HFFc6 (cell line): Measurements from ENCODE around the gene ENPP1. TPM values are rescaled to one million over a fixed set of nuclear protein-coding genes. Genes with fewer than 3 reads are reported as not detected.
"Not testable (repeated sequence)": the region's sequence is repeated elsewhere in the genome, so short reads cannot be mapped to it uniquely, and the experiment has no call there.

Experiments used
- DNase-seq: peaks from one replicate; pipeline ENCODE4 v3.0.0-alpha.2; 2018
- H3K27ac Mint-ChIP-seq: 2 replicates; pipeline ENCODE4 v1.8.0; 2020; ENCODE audit warnings: mild to moderate bottlenecking, mixed read lengths
- H3K27me3 Mint-ChIP-seq: 2 replicates; pipeline ENCODE4 v1.8.0; 2021; ENCODE audit warnings: mild to moderate bottlenecking, moderate library complexity, mixed read lengths; ENCODE audit not compliant: insufficient read depth
- H3K36me3 Mint-ChIP-seq: 2 replicates; pipeline ENCODE4 v1.8.0; 2021; ENCODE audit warnings: low read depth, mixed read lengths
- H3K4me1 Mint-ChIP-seq: 2 replicates; pipeline ENCODE4 v1.8.0; 2020; ENCODE audit warnings: low read depth, mixed read lengths
- H3K4me3 Mint-ChIP-seq: 2 replicates; pipeline ENCODE4 v1.8.0; 2020; ENCODE audit warnings: mild to moderate bottlenecking, moderate library complexity, mixed read lengths
- H3K9me3 Mint-ChIP-seq: 2 replicates; pipeline ENCODE4 v1.8.0; 2020; ENCODE audit warnings: mild to moderate bottlenecking, mixed read lengths
- total RNA-seq, 6 experiments: library from RNA; stranded (reverse); fragmentation: NEBNext Ultra II Directional; extraction: Animal tissue kit (Norgen Biotek cat#: 25700); gene quantifications; 2 replicates in 1 of 6; 3 replicates in 5 of 6; pipeline ENCODE4 v1.2.3, GENCODE V29; 2021
- TF ChIP-seq, protein P1 (sequence below): fragments of 200-600 bp; sonication (generic); IDR thresholded peaks from 2 replicates; pipeline ENCODE4 v1.5.0; 2021; ENCODE audit warnings: antibody characterized with exemption, mild to moderate bottlenecking

ENPP1 gene
- total RNA-seq, 6 experiments from 2014 or later: 30.1 to 39.5 (median 36.3) TPM

DNA sequence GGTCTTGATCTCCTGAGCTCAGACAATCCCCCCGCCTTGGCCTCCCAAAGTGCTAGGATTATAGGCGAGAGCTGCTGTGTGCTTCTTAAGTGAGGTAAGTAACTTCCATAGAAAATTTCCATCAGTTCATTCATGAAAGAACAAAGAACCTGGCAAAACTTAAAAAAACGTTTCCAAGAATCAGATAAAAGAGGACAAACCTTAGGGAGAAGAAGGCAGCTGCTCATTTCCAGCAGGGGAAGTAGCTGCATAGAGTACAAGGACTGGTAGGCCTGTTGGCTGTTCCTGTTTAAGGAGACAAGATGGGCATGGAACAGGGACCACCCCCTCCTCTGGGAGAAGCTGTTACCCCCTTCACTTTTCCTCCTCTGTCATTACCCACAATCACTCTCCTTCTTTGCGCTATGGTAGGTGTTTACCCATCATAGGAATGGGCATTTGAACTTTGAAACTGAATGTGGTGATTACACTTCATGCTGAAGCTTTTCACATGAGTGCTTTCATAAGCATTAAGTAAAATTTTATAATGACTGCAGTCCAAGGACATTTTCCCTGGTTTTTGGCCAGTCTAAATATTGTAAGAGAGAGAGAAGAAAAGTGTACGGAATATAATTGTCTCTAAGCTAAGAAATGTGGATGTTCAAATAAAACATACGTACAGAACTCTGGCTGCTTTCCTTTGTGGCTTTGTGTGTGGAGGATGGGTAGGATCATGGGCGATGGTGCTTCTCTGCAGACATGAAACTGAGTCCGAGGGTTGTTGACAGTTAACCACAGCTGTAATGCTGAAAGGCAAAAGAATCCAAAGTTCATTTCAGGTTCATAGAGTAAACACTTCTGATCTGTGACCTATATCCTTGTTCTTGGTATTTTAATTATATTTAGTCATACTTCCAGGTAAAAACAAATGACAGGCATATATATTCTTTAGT is 86.9 kb downstream of the ENPP1 start:
- Mint-ChIP-seq H3K36me3 (peaks cover 31% of the 10 kb centered on the region), H3K27ac (no peak overlapping the region), H3K4me1 (no peaks in the 10 kb centered on the region), H3K9me3 (peaks cover 17% of the 10 kb centered on the region), H3K27me3 (peaks cover 4% of the 10 kb centered on the region; the same call in 1 of the 2 replicates), H3K4me3 (no peak overlapping the region)
- TF ChIP-seq, protein P1, sequence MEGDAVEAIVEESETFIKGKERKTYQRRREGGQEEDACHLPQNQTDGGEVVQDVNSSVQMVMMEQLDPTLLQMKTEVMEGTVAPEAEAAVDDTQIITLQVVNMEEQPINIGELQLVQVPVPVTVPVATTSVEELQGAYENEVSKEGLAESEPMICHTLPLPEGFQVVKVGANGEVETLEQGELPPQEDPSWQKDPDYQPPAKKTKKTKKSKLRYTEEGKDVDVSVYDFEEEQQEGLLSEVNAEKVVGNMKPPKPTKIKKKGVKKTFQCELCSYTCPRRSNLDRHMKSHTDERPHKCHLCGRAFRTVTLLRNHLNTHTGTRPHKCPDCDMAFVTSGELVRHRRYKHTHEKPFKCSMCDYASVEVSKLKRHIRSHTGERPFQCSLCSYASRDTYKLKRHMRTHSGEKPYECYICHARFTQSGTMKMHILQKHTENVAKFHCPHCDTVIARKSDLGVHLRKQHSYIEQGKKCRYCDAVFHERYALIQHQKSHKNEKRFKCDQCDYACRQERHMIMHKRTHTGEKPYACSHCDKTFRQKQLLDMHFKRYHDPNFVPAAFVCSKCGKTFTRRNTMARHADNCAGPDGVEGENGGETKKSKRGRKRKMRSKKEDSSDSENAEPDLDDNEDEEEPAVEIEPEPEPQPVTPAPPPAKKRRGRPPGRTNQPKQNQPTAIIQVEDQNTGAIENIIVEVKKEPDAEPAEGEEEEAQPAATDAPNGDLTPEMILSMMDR: no peak
- DNase-seq: no peak

DNA sequence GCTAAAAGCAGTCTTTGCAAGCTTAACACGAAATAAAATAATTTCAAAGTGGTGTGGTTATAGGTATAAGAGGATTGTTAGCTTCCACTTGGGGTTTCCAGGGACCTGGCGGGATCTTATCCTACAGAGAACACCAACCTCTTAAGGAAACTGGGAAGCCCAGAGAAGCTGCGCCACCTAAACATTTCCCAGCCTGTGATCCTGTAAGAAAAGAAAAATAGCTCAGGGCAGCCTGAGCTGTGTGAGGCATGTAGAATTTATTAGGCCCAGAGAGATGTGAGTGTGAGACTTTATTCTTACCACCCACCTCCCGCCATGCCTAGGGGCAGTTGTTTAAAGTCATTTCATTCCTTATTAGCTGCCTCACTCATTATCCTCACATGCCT is 89.2 kb downstream of the ENPP1 start:
- no peaks in the 10 kb centered on the region for H3K4me1 Mint-ChIP-seq

DNA sequence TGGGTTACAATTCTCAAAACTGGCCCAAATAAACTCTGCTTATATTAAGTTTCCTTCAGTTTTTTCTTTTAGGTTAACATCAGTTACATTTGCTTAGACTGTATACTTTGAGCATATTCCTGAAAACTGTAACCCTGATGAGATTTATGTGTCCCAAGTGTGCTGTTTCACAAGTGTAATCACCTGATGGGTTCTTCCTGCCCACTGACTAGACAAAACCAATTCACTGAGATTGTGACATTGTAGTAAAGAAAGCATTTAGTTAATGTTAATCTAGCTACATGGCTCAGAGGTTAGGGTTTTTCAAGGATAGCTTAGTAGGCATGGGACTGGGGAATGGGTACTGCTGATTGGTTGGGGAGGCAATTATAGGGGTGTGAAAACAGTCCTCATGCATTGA is 89.8 kb downstream of the ENPP1 start:
- DNase-seq: no peak
- Mint-ChIP-seq H3K27me3 (peaks cover 6% of the 10 kb centered on the region; the same call in 1 of the 2 replicates), H3K27ac (no peak overlapping the region), H3K4me1 (no peaks in the 10 kb centered on the region), H3K36me3 (peaks cover 28% of the 10 kb centered on the region), H3K4me3 (no peak overlapping the region), H3K9me3 (peaks cover 17% of the 10 kb centered on the region)
- TF ChIP-seq, protein P1: no peak

More for the DNA sequence above, 89.2 kb downstream of the ENPP1 start:
- peaks cover 28% of the 10 kb centered on the region for H3K36me3 Mint-ChIP-seq
- DNase-seq: no peak
- no peak overlapping the region for H3K4me3 Mint-ChIP-seq
- TF ChIP-seq, protein P1: no peak
- peaks cover 17% of the 10 kb centered on the region for H3K9me3 Mint-ChIP-seq
- H3K27ac Mint-ChIP-seq: no peak overlapping the region
- peaks cover 4% of the 10 kb centered on the region; the same call in 1 of the 2 replicates for H3K27me3 Mint-ChIP-seq

DNA sequence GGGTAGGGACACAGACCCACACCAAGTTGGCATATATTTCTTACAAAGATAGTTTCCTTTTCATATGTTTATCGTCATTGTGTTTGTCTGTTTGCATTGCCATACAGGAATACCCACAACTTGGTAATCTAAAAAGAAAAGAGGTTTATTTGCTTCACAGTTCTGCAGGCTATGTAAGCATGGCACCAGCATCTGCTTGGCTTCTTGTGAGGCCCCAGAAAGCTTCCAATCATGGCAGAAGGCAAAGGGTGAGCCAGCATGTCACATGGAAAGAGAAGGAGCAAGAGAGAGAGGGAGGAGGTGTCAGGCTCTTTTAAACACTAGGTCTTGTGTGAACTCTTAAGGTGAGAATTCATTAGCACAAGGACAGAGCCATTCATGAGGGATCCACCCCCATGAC is 90.9 kb downstream of the ENPP1 start:
- TF ChIP-seq, protein P1: no peak
- Mint-ChIP-seq H3K27me3 (peaks cover 7% of the 10 kb centered on the region; the same call in 1 of the 2 replicates), H3K27ac (no peak overlapping the region), H3K4me3 (no peak overlapping the region), H3K4me1 (no peaks in the 10 kb centered on the region), H3K9me3 (peaks cover 17% of the 10 kb centered on the region), H3K36me3 (peaks cover 28% of the 10 kb centered on the region)
- DNase-seq: no peak

DNA sequence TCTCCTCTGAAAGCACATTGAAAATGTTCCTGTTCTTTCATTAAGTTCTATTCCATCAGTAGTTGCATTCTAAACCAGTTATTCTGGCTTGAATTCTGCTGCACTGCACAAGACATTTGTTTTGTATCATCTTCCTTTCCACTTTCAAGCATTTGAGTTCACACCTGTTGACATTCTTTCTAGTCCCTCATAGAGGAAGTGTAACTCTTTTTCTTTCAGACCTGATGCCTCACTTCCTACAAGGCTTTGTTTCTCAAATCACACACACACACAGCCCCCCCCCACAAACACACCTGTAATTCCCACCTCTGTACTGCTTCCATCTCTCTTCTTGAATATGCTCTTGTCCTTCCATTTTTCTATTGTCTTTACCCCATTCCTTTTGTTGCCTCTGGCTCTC is 92.4 kb downstream of the ENPP1 start:
- peaks cover 7% of the 10 kb centered on the region; the same call in 1 of the 2 replicates for H3K27me3 Mint-ChIP-seq
- peaks cover 24% of the 10 kb centered on the region for H3K36me3 Mint-ChIP-seq
- no peak overlapping the region for H3K27ac Mint-ChIP-seq
- H3K4me3 Mint-ChIP-seq: no peak overlapping the region
- H3K9me3 Mint-ChIP-seq: peaks cover 17% of the 10 kb centered on the region
- no peak for DNase-seq
- H3K4me1 Mint-ChIP-seq: no peaks in the 10 kb centered on the region
- TF ChIP-seq, protein P1: no peak

DNA sequence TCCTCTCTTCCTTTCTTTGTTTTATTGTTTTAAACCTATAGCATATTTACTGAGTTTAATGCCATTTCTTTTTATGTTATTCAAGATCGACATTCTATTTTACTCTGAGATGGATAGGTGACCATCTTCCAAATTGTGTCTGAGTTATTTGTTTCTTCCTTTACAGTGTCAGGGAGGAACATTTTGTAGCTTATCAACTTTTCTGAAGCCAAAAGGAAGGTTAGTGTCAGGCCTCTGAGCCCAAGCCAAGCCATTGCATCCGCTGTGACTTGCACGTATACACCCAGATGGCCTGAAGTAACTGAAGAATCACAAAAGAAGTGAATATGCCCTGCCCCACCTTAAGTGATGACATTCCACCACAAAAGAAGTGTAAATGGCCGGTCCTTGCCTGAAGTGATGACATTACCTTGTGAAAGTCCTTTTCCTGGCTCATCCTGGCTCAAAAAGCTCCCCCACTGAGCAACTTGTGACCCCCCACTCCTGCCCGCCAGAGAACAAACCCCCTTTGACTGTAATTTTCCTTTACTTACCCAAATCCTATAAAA is 93.6 kb downstream of the ENPP1 start:
- peaks cover 23% of the 10 kb centered on the region for H3K36me3 Mint-ChIP-seq
- not testable (repeated sequence) for H3K27me3 Mint-ChIP-seq, DNase-seq, H3K27ac Mint-ChIP-seq, H3K4me1 Mint-ChIP-seq, H3K4me3 Mint-ChIP-seq
- H3K9me3 Mint-ChIP-seq: peaks cover 17% of the 10 kb centered on the region

DNA sequence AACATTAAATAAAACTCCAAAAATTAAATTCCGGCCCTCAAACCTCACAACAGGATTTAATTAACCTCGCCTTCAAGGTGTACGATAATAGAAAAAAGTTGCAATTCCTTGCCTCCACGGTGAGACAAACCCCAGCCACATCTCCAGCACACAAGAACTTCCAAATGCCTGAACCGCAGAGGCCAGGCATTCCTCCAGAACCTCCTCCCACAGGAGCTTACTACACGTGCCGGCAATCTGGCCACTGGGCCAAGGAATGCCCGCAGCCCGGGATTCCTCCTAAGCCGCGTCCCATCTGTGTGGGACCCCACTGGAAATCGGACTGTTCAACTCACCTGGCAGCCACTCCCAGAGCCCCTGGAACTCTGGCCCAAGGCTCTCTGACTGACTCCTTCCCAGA is 95.9 kb downstream of the ENPP1 start:
- not testable (repeated sequence) for H3K27me3 Mint-ChIP-seq, H3K4me1 Mint-ChIP-seq, H3K27ac Mint-ChIP-seq, H3K9me3 Mint-ChIP-seq, H3K36me3 Mint-ChIP-seq, H3K4me3 Mint-ChIP-seq, DNase-seq

DNA sequence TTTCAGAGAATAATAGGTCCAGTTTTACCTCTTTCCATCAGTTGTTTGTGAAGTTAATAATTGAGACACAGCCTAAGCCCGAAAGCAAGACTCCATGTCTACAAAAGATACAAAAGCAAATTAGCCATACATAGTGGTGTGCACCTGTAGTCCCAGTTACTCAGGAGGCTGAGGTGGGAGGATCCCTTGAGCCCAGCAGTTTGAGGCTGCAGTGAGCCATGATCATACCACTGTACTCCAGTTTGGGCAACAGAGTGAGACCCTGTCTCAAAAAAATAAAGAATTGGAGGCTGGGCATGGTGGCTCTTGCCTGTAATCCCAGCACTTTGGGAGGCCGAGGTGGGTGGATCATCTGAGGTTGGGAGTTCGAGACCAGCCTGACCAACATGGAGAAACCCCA is 101.0 kb downstream of the ENPP1 start:
- not testable (repeated sequence) for H3K36me3 Mint-ChIP-seq, H3K9me3 Mint-ChIP-seq, DNase-seq, H3K27ac Mint-ChIP-seq, H3K27me3 Mint-ChIP-seq, H3K4me3 Mint-ChIP-seq
- H3K4me1 Mint-ChIP-seq: peaks cover 25% of the 10 kb centered on the region
